Fibroblast of skin of scalp (primary cell): ENCODE data around the gene HSFX4. TPM values are rescaled to one million over a fixed set of nuclear protein-coding genes. Genes with fewer than 3 reads are reported as not detected.
"Not testable (repeated sequence)": the region's sequence is repeated elsewhere in the genome, so short reads cannot be mapped to it uniquely, and the experiment has no call there.

Experiments
- DNase-seq: peaks from one replicate; pipeline ENCODE4 v3.0.0-alpha.2; 2013
- polyA plus RNA-seq, 2 experiments: library from polyadenylated mRNA; unstranded; fragments of 120-200 nt; gene quantifications; one replicate each; pipeline ENCODE4 v1.2.1, GENCODE V29; 2013; ENCODE audit not compliant: insufficient read length in 2 of 2

HSFX4 gene, protein sequence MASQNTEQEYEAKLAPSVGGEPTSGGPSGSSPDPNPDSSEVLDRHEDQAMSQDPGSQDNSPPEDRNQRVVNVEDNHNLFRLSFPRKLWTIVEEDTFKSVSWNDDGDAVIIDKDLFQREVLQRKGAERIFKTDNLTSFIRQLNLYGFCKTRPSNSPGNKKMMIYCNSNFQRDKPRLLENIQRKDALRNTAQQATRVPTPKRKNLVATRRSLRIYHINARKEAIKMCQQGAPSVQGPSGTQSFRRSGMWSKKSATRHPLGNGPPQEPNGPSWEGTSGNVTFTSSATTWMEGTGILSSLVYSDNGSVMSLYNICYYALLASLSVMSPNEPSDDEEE
- not detected for polyA plus RNA-seq (2013, experiment 1 of 2; ENCODE audit: insufficient read length)
- polyA plus RNA-seq (2013, experiment 2 of 2; ENCODE audit: insufficient read length) = not detected

DNA sequence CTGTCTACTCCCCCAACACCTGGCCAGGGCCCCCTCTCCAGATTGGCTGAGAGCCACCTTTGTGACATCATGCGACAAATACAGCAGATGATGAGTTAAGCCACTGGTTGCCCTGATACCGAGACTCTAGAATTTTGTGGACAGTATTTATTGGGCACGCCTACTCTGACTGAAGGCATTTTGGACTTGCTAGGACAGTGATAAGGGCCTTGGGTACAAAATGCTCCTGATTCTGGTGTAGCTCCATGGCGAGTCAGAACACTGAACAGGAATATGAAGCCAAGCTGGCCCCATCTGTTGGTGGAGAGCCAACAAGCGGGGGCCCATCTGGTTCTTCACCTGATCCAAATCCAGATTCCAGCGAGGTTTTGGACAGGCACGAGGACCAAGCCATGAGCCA, at the start of gene HSFX4:
Gene HSFX4 (plus strand): TSS at position 174 of the 400 bp plus-strand sequence. CDS start 72 bp downstream, at position 246.
- DNase-seq = not testable (repeated sequence)

DNA sequence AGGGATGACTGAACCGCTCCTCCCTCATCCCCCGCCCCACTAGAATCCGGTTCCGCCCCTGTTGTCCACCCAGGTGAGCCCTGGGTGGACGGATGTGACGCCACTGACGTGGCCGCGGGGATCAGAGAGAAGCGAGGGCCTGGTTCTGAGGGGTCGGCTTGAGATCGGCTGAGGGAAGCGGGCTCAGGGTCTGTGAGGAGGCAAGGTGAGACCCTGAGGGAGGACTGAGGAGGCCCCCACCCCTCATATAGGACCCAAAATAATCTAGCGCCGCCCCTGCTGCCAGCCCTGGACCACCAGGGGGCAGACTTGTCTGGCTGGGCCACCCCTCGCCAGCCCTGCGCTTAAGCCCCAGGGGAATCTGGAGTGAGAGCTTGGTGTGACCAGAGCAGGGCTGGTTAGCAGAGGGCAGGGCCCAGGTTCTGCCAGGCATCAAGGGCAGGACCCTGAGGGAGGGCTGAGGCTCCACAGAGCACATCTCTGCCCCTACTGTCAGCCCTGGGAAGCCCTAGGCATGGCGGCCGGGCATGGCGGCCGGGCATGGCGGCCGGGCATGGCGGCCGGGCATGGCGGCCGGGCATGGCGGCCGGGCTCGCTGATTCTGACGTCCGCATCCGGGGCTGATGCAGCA, 48.2 kb upstream of the HSFX4 start, which contains the start of gene MAGEA8:
Gene MAGEA8 (plus strand): TSS at position 103 of the 631 bp plus-strand sequence. CDS start 3,090 bp downstream, outside the sequence.
- DNase-seq = no peak

DNA sequence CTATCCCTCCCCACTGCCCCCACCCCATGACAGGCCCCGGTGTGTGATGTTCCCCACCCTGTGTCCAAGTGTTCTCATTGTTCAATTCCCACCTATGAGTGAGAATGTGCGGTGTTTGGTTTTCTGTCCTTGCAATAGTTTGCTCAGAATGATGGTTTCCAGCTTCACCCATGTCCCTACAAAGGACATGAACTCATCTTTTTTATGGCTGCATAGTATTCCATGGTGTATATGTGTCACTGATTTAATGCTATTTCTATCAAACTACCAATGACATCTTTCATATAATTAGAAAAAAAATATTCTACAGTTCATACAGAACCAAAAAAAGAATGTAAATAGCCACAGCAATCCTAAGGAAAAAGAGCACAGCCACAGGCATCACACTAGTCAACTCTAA, 38.5 kb upstream of the HSFX4 start:
- not testable (repeated sequence) for DNase-seq

DNA sequence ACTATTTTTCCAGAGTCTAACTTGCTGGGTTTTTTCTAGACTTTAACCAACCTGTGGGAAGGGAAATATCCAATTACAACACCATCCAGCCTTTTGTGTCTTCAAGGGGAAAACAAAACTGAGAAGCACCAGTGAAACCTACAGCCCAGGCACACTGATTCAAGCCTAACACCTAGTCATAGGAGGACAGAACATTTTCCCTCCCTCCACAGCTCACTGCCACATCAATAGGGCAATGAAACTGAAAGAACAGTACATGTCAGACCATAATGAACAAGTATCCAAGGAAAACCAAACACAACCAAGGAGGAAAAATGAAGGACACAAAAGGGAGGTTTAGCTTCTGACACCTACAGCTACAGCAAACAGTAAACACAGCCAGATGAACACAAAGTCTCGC, 30.8 kb upstream of the HSFX4 start:
- no peak for DNase-seq

DNA sequence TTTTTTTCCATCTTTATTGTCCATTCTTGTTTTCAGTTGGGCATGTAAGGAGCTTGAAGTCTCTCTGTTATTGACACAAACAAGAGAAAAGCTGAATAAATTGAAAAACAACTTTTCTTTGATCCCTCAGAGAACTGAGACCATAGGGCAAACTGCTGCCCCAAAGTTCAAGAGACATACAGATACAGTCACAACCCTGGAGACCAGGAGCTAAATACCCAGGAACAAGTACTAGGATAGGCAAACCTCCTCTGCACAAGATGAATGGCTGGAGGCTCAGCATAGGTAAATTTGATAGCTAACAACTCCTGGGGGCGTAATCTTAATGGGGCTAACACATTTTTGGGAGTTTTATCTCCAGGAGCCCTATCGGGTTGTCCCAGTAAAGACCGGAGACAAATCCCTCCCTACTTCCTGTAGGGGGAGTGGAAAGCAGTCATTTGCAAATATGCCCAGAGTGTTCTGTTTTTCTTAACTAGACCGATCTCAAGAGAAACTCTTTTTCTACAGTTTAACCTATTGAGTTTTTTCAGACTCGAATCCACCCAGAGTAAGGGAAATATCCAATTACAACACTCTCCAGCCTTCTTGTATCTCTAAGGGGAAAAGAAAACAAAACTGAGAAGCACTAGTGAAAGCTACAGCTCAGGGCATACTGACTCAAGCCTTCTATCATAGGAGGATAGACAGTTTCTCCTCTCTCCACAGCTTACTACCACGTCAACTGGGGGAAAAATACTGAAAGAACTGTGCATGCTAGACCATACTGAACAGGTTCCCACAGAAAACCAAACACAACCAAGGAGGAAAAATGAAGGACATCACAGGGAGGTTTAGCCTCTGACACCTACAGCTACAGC, 25.3 kb upstream of the HSFX4 start:
- DNase-seq = peak; percentile 1

DNA sequence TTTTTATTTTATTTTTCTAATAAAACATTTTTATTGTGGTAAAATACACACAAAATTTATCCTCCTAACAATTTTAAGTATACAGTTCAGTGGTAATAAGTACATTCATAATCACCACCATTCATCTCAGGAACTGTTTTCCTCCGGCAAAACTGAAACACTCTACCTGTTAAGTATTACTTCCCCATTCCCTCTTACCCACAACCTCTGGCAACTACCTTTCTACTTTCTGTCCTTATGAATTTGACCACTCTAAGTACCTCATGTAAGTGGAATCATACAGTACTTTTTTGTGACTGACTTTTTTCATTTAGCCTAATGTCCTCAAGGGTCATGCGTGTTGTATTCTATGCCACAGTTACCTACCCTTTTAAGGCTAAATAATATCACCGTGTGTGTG, 21.1 kb upstream of the HSFX4 start:
- no peak for DNase-seq

DNA sequence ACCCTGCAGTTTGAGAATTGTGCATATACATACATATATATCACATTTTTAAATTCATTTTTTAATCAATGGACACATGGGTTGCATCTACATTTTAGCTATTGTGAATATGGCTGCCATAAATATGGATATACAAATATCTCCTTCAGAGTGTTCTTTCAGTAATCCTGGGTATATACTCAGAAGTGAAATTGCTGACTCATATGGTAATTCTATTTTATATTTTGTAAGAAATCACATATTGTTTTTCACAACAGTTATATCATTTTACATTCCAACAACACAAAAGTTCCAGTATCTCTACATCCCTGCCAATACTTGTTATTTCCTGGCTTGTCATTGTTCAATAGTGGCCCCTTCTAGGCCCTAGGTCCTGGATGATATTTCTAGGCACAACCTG, 20.6 kb upstream of the HSFX4 start:
- DNase-seq = no peak

DNA sequence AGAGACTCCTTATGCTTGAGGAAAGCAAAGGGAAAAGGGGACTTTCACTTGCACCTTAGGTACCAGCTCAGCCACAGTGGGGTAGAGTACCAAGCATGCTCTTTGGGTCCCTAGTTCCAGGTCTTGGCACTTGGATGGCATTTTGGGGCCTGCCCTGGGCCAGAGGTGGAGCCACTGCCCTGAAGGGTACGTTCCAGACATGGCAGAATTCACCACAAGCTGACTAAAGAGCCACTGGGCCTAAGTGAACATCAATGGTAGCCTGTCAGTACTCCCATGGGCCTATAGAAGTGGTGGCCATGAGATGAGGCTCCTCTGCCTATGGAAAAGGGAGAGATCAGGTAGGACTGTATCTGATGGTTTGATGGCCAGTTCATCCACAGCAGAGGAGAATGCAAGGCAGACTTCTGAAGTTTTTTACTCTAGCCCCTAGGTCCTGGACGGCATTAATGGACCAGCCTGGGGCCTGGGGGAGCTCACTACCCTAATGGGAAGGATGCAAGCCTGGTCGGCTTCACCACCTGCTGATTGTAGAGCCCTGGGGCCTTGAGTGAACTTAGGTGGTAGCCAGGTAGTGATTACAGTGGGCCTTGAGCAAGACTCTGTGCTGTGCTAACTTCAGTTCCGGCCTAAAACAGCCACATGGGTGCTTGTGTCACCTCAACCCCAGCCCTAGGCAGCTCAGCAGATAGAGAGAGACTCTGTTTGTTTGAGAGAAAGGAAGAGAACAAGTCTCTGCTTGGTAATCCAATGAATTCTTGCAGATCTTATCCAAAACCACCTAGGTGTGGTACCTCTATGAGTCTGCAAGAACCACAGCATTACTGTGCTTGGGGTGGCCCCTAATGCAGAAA, 19.8 kb upstream of the HSFX4 start:
- DNase-seq = no peak

DNA sequence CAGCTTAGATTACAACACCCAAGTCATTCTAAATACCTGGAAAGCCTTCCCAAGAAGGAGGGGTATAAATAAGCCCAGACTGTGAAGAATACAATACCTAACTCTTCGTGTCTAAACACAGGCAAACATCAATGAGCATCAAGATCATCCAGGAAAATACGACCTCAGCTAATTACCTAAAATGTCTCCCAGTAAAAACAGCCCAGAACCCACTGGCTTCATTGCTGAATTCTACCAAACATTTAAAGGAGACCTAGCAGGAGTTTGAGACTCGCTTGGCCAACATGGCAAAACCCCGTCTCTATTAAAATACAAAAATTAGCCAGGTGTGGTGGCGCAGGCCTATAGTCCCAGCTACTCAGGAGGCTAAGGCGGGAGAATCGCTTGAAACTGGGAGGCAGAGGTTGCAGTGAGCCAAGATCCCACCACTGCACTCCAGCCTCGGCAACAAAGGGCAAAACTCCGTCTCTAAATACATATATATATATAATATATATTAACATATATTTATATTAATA, 19.1 kb upstream of the HSFX4 start:
- no peak for DNase-seq

DNA sequence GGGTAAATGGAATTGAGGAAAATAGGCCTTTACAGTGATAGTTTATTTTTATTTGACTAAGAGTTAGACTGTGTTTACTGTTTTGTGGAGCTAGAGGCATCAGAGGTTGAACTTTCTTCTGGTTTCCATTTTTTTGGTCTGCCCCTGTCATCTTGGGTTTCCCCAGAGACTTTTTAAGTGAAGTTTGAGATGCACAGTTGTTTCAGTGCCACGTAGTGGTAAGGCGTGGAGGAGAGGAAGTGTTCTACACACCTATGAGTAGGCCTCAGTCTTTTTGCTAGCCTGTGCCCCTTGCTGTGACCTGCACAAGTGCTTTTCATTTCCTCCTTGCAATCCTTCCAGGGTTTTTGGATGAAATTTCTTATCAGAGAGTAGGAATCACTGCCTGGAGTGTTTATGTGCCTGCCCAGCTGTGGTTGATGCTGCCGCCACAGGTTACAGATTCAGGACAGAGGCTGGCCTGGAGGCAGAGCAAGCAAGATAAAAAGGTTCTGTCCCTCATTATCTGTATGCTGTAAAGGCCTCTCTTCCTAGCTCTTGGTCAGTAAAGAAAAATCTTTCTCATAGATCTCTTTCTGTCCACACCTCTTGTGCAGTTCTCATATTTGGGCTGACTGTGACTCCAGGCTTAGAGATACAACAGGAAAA, 12.5 kb upstream of the HSFX4 start:
- no peak for DNase-seq

DNA sequence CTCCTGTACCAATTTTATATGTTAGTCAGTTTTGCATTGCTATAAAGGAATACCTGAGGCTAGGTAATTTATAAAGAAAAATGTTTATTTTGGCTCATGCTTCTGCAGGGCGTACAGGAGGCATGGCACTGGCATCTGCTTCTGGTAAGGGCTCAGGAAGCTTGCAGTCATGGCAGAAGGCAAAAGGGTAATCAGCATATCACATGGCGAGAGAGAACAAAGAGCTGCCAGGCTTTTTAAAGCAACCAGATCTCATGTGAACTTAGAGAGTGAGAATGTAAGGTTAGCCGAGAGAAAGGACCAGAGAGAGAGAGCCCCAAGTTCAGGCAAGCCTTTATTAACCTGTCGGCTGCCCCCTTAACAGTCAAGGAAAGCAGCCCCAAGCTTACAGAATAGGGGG, 5.5 kb upstream of the HSFX4 start:
- not testable (repeated sequence) for DNase-seq

DNA sequence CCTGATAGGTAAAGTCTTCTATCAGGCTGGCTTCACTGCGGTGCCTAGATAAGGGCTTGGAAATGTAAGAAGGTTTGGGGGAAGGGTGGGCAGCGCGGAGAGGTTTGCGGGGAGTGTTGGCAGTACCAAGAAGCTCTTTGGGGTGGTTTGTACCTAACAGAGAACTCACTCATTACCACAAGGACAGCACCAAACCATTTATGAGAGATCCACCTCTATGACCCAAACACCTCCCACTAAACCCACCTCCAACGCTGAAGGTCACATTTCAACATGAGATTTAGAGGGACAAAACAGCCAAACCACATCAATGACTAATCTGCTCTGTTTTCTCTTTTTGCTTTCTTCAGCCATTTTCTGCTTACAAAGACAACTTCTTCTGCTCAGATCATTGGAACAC, 4.9 kb upstream of the HSFX4 start:
- DNase-seq = not testable (repeated sequence)

DNA sequence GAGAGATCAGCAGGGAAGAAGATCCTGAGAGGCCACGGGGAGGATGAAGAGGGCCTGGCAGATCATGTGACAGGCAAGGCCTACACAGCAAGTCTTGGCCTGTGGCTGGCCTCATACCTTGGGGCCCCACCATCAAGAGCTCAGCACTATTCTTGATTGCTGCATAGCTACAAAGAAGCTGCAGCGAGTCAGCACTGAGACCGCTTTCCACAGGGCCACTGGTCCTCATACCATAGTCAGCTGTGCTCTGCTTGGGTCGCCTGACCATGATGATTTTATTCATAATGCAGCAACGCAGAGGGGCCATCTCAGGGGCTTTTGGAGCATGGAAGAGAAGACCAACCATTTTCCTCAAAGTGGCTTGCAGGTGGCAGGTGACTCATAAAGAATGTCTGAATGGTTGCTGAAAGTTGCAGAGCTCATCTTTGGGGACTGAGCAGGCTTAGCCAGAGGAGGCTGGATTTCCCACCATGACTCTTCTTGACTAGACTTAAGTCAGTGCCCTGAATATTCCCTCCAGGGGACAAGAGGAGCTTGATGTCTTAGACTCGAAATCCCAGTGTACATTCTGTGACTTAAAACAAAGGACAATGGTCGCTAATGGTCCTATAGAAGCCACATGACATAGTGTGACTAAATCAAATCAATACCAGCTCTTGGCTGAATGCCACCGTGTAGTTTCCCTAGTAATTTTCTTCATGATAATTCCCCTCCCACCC, 2.0 kb upstream of the HSFX4 start:
- not testable (repeated sequence) for DNase-seq

DNA sequence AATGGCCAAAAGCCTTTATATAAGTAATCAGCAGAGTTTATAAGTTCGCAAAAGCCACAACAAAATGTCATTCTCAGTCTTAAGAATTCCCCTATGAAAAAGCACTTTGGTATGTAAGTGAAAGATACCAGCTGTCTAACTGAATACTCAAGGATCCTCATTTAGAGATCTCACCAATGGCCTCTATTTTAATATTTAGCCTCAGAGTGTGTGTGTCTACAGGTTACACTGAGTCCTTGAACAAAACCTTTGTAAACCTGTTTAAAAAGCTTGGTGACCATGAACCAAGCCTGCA, 1.5 kb upstream of the HSFX4 start:
- DNase-seq = not testable (repeated sequence)

DNA sequence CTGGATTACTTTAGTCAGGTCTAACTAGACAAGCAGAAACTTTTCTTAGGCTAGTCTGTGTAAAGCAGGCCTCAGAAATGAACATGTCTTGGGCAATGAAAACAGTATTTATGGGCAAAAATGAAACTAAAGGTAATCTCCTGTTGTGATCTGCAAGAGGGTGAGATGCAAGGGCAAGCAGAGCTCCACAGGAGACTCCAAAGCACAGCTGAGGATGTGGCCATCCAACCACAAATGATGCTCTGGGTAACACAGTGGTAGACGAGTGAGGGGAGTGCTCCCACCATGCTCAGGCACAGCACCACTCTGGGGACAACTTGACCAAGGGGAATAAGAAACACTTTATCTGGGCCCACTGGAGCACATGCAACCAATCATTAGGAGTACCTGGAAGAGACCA, 738 bp upstream of the HSFX4 start:
- not testable (repeated sequence) for DNase-seq

DNA sequence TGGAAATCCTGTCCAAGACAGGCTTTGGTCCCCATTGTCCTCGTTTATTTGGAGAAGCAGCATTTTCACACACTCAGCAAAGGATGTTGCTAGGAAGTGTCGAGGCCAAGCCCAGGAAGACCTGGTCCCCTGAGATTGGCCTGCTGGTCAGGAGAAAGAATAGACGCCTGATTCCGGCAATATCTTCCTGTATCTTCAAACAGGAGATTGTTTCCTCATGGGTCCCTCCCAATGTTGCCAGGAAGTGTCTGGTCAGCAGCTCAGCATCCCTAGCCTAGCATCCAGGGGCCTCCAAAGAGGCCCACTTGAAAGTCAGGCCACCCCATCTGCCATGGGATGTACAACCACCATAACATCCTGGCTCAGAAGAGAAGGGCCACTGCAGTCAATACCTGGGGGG, 2.0 kb downstream of the HSFX4 start:
- not testable (repeated sequence) for DNase-seq

DNA sequence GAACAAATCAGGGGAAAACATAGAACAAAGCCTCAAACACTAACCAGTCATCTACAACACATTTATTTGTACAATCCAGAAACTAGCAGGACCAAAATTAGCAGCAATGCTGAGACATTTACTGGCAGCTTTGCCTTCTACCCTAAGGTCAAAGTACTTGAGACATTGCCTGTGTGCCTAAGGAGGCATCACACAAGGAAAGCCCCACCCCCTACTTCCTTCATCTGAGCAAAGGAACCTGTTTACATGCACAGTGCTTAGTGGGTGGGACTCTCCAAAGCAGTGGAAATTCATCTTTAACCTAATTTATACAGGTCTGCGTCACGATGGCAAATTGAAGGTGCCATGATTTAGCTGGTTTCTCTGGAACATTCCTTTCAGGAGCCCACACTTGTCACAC, 2.8 kb downstream of the HSFX4 start:
- not testable (repeated sequence) for DNase-seq

DNA sequence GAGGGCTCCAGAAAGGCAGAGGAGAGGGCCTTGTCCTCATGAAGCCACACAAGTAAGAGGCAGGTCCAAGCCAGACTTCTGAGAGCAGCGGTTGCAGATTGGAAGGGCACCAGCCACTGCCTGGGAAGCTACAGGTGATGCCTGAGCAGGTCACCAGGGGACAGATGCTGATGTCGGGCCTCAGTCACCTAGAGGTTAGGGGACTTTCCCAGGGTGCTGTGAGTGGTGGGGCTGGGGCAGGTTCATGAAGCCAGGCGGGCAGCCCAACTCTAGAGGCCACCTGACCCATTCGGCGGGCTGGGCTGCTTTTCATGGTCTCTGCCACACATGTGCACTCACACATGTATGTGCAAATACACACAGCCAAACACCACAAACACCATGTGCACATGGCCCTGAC, 3.6 kb downstream of the HSFX4 start:
- DNase-seq = not testable (repeated sequence)

DNA sequence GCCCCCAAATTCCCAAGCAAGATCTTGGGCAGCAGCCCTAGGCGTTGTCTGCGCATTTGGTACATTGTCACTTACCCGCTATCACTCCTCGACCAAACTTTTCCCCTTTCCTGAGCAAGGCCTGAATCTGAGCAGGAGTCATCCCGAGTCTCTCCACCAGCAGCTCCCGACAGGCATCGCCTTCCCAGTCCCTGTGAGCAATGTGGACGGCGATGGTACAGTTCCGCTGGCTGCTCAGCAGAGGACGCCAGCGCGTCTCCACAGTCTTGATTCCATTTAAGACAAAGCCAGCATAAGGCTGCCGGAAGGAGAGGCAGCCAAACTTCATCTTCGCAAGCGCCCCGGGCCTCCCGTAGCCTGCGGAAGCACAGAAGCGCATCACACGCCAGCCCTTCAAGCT, 4.2 kb downstream of the HSFX4 start:
- DNase-seq = not testable (repeated sequence)

DNA sequence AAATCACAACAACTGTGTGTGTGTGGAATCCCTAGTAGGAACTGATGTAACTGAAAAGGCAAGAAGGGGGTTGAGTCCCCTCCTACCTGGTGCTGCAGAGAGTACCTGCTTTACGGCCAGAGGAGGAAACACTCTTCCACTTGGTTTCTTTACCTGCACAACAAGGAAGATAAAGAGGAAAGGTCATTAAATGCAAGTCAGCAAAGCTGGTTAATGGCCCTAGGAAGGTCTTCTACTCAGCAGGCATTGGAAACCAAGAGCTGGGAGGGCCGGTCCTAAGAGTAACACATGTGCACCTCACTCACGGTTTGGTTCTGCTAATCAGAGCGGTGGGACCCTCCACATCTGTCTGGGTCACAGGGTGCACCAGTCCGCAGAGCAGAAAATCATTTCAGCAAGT, 8.0 kb downstream of the HSFX4 start:
- DNase-seq = not testable (repeated sequence)
